Left renal cortex interstitium (tissue), 4 donors: ENCODE data around the gene PARVA. TPM values are rescaled to one million over a fixed set of nuclear protein-coding genes. Genes with fewer than 3 reads are reported as not detected.

Experiments
- DNase-seq, 4 donors: peaks; one replicate each; pipeline ENCODE4 v3.0.0-alpha.2; 2013; ENCODE audit warnings: low read depth in 4 of 4, low spot score in 2 of 4, missing footprints in 1 of 4
- polyA plus RNA-seq, 4 donors: library from polyadenylated mRNA; unstranded; fragments of 120-200 nt; gene quantifications; one replicate each; pipeline ENCODE4 v1.2.1, GENCODE V29; 2013; ENCODE audit not compliant: insufficient read length in 4 of 4

The PARVA gene
- polyA plus RNA-seq, 4 donors: 104 to 120 (median 116) TPM

DNA sequence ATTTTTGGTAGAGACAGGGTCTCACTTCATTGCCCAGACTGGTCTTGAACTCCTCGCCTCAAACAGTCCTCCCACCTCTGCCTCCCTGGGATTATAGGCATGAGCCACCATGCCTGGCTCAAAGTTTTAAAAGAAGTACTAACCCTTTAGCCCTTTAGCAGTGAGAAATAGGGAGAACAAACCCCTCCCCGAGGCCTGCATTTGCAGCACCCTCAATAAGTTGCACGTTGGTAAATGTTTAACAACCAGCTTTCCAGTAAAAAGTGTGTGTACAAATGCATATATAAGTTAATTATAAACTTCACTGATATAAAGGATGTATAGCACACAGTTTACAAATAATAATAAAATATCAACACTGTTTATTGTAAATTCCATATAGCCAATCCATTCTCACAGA is 51.8 kb downstream of the PARVA start:
- no peak for DNase-seq

DNA sequence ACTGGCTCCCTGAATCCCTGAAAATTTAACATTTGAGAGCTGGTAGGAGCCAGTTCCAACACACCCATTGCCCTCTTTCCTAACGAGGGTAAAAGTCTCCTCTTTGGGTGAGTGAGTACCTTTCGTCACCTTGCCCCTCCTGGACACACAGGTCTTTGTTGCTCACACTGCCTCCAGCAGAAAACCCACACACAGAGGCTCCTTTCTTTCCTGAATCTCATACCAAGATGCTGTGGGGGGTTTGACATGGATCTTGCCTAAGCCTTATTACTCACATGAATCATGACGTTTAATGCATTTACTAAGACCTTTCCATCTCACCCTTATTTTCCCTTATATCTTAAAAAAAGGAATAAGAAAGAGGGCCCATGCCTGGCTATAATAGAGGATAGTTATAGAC is 53.0 kb downstream of the PARVA start:
- no peak for DNase-seq

DNA sequence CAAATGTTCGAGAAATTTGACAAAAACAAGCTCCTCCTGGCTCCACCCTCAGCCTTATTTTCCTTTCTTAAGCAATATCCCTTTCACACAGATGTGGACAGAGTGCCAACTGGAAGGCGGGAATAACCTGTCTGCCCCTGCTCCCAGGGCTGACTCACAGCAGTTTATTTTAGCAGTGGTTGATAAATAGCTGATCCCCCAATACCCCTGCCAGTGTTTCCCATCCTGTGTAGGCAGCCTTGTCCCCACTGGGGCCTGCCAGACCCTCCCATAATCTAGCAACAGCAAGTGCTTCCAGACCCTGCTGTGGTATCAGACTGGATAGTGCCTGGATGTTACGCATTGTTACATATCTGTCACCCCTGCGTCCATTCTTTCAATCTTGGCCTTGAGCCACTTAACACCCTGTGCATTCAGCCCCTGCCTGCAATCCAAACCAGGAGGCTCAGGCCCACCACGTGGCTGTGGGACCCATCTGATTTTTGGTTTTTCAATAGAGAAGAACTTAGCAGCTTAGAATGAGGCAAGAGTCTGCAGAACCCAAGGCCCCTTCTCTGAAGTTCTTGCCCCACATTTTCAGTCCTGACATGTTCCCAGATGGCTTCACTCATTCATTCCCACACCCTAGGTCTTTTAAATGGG is 53.7 kb downstream of the PARVA start:
- DNase-seq: no peak

DNA sequence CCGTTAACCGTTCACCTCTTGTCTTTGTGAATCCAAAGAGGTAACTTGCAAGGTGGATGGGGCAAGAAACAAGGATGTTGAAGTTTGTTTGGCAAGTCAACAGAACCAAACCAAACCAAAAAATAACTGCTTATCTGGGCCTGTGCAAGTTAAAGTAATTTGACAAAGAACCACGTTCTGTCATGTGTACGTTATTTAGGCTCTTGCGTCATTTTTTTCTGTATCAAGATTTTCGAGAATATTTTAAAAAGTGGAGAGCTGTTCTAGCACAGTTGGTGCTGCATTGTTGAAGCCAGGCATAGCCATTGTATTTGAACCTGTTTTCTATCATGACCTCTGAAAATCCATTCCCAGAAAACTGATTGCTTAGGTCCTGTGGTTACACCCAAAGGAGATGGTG is 55.1 kb downstream of the PARVA start:
- no peak for DNase-seq

DNA sequence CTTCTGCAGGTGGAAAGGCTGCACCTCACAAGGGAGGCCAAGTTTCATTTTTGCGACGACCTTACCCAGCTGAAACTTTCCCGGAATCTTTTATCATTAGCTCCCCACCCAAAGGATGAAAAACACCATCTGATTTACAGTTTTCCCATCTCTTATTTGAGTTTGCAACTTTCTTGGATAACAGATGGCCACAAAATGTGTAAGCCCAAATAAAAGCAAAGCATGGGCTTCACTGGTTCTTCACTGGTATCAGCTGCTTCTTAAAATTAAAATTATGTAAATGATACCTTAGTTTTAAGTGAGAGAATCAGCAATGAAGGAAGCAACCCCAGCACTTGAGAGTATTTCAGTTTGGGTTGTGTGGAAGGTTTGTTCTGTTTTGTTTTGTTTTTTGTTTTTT is 55.8 kb downstream of the PARVA start:
- no peak for DNase-seq

DNA sequence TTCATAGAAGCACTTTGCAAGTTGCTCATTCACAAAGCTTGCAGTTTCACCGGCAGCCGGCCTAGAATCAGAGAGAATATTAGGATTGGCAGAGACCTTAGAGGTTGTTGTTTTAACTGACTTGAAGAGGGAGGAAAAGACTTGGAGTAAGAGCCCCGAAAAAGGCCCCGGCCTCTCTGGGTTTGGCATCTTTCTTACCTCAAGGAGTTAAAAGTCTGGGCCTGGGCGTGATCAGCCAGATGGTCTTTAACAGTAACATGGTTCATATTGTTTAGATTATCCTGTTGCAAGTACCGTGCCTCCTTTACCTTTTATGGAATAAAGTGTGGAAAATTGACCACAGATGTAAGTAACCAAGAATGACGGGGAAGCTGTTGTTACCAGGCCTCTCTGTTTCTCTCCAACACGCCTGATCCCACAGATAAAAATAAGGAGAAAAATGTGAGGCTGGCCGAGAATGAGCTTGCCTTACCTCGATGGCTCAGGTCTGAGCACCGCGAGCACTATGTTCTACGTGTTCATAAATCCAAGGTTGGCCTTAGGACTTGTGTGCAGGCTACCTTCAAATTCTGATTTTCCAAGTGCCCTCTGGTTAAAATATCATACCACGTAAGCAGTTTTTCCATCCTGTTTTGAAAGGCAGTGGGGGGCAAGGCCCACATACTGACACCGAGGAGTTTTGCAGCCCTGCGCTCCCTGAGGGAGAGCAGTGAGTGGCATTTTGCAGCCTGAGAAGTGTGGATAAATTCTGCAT is 56.4 kb downstream of the PARVA start:
- no peak for DNase-seq

DNA sequence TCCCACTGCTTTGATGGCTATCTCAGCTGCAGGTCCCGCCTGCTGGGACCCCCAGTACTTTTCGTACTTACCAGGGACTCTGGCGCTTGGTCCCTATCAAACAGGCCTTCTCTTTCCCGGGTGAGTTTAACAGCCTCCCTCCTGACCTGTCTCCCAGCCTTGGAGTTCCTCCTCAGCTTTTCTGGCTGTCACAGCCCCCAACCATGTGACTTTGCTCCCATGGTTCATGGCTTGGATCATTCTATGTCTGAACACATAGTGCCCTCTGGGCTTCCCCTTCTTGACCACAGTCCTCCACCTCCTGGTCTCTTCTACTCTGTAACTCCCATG is 56.9 kb downstream of the PARVA start:
- DNase-seq: no peak

DNA sequence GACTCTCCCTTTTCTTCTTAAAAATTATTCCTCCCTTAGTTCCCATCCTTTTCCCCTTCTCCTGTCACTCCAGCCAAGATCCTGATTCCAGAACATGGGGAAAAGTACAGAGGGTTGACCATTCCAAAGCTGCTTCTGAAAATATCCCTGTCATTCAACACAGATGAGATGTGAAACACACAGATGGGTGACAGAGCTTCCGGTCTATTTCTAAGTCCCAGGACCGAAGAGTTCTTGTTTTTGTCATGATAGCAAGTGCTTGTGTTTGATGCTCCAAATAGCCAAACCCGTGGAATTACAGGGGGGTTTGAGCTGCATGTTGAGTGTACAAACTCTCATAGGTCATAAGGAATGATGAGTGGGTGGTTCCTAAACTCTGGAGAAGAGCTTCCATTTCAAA is 57.9 kb downstream of the PARVA start:
- DNase-seq: no peak

DNA sequence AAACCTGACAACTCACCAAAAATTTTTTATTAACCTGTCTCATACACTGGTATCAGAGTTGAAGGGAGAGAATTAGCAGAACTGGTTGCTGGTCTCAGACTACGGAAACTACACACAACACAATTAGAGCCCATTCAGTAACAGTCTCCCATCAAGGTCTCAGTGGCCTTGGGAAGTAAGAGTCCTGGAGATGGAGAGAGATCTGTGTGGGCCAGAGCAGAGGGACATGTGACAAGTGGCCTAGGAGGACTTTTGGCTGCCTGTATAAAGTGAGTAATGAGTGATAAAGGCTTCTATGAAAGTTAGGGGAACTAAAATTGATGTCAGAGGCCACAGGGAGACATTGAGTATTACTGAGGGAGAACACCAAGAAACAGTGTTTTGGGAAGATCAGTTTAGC is 58.9 kb downstream of the PARVA start:
- no peak for DNase-seq

DNA sequence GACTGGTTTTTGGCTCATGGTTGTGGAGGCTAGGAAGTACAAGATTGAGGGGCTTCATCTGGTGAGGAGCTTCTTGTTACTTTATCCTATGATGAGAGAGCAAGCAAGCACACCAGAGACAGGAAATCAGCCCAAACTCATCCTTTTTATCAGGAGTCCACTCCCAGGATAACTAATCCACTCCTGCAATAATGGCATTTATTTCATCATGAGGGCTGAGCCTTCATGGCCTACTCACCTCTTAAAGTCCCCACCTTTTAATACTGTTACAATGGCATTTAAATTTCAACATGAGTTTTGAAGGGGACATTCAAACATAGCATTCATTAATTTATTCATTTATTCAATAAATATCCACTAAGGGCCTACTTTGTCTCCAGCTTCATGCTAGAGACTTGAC is 60.9 kb downstream of the PARVA start:
- DNase-seq: no peak

DNA sequence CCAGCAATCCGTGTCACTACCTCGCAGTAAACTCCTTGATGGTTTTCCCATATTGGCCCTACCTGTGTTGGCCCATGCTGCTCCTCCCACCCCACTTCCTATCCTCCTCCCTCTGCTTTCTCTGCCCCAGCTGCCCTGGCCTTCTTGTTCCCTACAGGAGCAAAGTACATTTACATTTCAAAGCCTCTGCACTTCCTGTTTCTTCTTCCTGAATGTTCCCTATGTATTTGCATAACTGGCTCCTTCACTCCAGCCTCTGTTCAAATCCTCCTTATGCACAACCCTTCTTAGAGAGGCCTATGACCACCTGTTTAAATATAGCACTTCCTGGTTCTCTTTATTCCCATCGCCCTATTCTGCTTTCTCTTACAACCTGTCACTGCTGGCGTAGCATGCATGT is 62.2 kb downstream of the PARVA start:
- DNase-seq: no peak

DNA sequence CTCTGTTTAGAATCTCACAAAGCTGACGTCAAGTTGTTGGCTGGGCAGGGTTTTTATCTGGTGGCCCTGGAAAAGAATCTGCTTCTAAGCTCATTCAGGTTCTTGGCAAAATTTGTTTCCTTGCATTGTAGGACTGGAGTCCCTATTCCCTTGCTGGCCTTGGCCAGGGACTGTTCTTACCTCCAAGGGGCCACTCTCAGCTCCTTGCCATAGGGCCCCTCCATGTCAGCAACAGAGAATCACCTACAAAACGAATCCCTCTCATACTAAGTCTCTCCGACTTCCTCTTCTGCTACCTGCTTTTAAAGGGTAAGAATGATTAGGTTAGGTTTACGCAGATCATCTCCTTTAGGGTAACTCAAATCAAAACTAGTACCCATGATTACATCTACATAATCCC is 63.2 kb downstream of the PARVA start:
- no peak for DNase-seq

DNA sequence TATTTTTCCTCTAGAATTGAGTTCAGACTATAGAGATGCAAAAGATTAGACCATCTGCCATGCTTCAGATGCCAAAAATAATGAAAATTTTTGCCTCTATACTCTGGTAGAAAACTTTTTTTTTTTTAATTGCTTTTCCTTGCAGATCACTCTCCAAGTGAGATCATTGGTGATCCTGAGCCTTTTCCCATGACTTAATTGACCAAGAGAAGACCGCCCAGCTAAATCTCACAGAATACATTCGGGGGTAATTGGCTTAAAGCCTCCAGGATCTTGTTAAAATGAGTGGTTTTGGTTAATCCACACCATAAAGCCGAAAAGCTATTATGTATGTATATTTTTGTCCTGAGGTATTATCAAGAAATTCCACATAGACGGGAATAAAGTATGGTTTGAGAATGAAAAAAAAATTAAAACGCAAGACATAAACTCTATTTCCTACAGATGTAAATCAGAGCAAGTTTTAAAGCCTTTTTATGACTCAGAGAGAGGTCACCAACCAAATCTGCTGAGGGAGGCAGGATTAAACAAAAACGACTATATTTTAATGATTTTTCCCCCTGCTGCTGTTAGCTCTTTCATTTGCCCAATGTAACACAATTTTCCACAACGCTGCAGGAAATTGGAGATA is 64.0 kb downstream of the PARVA start:
- no peak for DNase-seq

DNA sequence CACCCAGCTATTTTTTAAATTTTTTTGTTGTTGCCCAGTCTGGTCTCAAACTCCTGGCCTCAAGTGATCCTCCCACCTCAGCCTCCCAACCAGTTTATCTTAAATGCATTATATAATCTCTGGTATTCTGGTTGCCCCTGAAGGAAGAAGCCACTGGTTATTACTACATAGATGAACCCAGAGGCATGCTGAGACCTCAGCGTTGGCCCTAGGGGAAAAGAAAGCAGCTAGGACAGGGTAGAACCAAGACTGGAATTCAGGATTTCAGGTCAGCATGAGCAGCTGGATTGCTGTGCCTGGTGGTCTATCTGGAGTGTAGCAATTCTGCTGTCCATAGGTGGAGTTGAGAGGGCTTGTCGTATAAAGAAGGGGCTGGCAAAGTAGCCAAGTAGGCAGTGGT is 67.2 kb downstream of the PARVA start:
- no peak for DNase-seq

DNA sequence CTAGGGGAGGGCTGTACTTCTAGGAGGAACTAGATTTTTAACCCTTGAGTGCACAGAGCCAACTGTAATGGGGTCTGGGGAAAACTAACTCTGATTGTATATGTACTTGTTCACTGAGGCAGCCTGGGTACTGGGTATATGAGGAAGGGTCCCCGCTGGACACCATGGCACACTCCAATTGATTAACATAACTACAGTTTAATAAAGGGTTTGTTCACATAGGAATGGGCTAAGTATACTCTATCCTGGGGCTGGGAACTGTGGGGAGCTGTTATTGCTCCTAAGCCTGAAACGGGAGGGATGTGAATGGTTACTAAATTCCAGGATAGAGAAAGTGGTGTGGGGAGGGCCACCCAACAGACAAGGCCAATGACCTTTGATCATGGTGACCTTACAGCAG is 67.6 kb downstream of the PARVA start:
- DNase-seq: no peak

DNA sequence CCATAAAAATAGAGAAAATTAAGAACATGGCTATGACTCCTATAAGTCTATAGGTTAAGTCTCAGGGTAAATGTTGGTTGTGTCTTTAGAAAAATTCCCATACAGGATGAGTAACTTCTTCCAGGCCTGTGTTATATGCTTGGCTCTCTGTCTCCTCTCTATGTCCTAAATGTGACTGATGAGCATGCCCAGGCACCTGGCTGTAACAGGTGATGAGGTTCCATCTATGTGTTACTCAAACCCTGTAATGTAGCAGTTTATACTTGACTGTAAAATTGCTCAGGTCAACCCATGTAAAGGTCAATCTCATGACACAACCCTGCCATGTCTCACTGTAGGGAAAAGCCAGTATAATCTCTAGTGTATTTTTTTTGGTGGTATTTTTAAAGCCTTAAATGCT is 69.5 kb downstream of the PARVA start:
- no peak for DNase-seq

DNA sequence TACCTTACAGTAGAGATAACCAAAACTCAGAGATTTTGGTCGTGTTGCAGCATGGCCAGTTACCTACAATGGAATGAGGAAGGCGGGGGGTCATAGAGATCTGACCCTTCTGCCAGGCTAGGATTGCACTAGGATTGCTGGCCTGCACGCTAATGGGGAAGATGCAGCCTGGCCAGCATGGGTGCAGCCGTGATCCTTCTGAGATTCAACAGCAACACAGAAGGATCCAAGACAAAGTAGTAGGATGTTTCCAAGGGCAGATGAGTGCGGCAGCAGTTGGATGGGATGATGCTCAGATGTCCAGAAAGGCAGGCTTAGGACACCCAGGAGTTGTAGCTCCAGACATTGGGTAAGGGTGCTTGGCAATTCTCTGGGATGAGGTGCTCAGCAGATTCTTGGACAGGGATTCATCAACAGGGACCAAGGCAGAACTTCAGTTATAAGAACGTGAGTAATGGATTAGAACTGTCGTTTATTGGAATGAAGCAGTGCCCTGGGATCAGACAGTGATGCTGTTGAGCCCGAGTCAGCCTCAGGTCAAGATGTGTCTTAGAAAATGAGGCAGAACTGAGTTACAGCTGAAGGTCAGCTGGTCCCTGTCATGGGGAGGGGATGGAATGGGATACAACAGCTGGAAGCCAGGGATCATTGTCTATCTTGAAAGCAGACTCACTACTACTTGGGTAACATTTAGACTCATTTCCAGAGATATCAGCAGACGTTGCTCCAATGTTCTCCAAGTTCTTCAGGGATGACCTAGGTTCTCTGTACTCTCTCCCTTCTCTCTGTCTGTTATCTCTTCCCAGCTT is 71.0 kb downstream of the PARVA start:
- DNase-seq: no peak

DNA sequence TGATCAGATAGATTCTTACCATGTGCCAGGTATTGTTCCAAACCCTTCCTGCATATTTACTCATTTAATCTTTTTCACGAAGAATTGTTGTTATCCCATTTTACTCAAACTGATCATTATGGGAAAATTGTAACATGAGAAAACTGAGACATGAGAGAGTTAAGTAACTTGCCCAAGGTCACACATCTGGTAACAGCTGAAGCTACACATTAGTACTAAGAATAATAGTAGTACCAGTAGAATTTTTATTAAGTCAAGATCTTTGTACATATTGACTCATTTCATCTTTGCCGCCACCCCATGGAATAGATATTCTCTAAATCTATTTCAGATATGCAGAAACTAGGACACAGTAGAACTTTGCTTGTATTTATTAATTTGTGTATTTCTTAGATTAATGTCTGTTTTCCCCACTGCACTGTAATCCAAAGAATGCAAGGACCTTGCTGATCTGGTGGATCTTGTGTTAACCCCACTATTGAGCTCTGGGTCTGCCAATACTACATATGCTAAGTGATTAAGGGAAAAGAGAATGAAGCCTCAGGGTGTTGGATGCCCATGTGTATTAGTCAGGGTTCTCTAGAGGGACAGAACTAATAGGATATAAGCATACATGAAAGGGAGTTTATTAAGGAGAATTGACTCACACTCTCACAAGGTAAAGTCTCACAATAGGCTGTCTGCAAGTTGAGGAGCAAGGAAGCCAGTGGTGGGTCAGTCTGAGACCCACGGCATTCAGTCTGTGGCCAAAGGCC is 72.8 kb downstream of the PARVA start:
- DNase-seq: no peak

DNA sequence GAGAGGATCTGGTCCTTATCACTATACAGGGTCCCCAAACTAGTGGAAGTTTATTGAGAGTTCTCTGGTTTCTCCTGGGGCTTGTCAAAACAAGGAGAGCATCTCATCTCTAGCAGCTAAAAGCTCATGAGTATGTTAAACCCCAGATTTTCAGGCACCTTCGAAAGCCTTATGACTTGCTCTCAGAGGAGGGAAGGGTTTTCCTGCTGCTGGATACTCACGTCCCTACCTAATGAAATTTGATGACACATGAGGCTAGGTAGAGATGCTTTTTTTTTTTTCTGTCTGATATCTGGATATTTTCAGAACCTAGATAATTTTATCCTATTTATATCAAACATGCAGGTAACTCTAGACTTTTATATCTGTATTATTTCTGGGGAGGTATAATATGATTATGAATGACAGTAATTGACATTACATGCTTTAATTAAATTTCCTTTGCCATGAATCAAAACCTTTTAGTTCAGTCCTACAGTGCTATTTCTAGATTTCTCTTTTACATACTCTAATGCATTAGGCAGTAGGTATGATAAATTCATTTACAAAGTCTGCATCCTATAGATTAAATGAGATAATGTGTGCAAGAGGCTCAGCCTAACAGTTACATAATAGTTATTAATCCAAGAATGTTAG is 73.9 kb downstream of the PARVA start:
- no peak for DNase-seq

DNA sequence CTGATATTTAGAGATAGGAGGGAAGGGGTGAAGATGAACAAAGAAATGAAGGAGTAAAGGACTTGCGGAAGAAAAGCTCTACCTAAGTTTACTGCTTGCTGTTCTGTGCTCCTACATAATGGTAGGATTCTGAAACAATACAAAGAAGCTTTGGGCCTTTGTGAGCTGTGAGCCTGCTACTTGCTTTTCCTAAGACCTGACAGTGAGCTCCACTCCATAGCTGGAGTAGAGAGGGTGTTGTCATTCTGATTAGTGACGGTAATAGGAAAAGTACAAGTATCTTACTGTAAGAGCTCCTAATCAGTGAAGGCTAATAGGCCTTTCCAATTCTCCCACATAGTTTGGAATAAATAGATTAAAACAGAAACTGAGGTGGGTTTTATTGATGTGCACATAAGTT is 75.9 kb downstream of the PARVA start:
- DNase-seq: no peak
